Kidney glomerular epithelial cell (primary cell): ENCODE data around the gene TOMM5.
A peak's percentile ranks its signal among the peaks of the same experiment; 100 is the strongest.

Source experiments
- DNase-seq: peaks from one replicate; lab custom pipeline; 2025; lab: John Stamatoyannopoulos, UW

The TOMM5 gene

DNA sequence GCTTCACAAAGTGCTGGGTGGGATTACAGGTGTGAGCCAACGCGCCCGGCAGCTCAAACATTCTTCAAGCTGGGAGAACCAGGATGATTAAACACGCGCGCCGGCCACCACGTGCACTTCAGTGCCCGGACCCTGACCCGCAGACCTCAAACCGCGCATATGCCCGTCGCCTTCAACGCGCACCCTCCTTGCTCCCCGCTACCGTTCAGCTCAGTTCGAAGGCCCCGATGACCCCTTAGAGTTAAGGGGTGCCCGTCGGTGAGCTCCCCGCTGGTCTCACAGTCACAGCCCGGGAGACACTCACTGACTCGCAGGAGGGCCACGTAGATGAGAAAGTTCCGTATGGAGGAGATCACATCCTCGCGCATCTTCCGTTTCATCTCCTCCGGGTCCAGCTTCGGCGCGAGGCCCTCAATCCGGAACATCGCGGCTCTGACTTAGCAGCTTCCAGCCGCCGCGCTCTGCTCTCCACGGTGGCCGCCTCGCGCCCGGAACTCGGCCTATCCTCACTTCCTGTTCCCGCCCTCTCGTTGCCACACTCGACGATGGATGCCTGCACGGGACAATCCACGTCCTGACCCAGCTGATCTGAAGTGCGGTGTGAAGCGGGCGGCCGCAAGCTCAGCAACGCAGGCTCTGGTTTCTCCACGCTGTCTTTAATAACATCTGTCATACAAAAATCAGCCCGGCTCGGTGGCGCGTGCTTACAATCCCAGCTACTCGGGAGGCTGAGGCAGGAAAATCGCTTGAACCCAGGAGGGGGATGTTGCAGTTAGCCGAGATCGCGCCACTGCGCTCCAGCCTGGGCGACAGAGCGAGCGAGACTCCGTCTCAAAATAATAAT is at the start of gene TOMM5:
TSS of gene TOMM5 (minus strand) at position 490 of the 844 bp plus-strand sequence. CDS start at position 425, 65 bp downstream.
- peak; percentile 86 for DNase-seq

DNA sequence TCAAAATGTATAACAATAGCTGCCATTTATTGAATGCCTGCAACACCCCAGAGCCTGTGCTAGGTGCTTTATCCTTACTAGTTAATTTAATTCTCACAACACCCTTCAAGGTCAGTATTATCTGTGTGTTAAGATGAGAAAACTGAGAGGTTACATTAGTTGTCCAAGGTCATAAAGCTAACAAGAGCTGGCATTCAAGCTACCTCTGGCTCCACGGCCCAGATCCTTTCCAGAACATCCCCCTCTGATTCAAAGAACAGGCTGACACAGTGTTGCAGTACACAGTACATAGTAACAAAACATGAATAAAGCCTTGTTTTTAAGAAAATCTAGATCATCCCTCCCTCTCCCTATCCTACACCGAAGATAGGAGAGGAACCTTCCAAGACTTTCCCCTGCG is 48.9 kb upstream of the TOMM5 start:
- DNase-seq = no peak

DNA sequence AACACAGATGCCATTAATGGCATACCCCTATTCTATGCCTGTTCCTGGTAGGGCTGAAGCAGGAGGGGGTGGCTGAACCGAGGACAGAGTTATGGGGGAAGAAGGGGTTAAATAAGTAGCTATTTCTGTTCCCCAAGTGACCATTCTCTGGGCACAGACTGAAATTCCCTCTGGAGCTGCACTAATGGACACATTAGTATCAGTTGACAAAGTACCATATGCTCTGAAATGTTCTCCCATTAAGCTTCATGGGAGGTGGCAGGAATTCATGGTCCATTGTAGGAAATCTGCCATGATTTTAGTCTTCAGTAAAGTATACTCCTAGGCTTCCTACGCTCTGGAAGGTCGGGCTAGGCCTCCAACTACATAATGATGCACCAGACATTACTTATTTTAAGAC is 47.8 kb upstream of the TOMM5 start:
- DNase-seq = no peak

DNA sequence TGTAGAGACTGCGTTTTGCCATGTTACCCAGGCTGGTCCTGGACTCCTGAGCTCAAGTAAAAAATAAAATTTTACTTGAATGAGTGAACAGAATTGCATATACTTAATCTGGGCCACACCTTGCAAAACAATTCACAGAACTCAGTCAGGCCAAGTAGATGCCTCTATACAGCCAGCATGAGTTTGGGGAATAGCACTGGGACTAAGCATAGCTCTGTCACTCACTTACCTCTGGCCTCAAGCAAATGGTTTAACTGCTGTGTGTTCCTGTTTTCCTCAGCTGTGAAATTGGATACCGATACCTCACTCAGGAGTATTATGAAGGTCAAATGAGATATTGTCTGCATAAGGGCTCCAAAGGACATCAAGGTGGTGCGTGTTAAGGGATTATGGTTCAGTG is 47.4 kb upstream of the TOMM5 start:
- no peak for DNase-seq

DNA sequence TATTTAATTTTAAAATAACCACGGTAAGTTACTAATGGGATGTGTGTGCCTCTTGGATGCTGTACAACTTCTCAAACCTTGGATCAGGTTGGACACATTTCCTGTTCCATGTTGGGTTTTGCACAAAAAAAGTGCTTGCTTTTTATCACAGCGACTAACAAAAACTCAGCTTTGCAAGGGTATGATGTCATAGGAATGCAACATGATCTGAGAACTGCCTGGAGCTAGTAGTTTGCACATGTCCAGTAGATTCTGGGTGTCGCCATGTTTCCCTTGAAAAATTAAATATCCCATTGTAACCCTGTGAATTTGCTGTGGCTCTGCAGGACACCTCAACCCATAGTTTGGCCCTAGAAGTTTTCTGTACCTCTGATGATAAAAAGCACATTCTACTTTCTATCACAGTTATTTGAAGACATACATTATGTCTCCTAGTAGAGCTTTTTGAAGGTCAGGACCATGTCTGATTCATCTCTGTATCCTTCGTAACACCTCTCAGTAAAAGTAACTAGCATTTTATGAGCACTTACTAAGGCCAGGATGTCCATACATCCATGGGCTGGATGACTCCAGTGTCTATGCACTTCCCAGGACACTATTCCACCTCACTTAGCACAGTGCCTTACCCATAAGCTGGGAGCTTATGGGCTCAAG is 46.8 kb upstream of the TOMM5 start:
- no peak for DNase-seq

DNA sequence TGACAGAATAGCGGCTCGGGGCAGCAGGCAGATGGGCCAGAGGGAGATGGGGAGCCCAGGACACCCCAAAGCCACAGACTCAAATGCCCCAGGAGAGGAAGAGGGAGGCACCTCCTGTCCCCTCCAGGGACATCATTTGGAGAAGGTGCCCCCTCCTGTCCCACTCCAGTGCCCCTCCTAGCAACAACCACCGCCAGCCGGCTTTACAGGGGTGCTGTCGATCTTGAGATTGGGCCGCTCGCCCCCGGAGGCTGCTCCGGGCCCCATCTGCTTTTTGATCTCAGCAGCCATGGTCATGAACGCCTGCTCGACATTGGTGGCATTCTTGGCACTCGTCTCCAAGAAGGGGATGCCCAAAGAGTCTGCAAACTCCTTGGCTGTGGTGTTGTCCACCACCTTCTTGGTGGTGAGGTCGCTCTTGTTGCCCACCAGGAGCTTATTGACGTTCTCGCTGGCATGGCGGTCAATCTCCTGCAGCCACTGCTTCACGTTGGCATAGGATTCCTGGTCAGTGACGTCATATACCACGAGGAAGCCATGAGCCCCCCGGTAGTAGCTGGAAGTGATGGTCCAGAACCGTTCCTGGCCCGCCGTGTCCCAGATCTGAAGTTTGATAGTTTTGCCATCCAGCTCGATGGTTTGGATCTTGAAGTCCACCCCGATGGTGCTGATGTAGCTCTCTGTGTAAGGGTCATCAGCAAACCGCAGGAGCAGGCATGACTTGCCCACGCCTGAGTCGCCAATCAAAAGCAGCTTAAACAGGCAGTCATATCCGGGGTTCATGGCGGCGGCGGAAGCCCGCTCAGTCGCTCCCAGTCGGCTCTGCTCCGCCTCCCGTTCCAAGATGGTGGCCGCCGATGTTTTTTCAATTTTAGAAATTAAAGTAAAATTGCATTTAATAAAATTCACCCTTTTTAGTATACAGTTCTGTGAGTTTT is 44.4 kb upstream of the TOMM5 start:
- no peak for DNase-seq

DNA sequence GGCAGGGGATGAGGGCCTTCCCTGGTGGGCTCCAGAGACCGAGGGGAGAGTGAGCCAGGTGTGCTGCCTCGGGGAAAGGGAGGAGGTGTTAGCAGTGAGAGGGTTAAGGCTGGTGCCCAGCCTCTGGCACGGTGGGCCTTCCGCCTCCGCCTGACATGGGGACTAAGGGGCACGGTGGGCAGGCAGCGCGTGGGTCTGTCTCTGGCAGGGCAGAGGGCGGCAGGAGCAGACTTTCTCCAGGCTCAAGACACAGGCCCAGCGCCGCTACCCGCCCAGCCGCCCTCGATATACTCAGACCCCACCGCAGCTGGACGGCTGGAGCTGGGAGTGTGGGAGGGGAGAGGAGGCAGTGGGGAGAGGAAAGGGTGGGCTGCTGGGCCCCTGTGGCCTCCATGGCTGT is 43.4 kb upstream of the TOMM5 start:
- DNase-seq = no peak

DNA sequence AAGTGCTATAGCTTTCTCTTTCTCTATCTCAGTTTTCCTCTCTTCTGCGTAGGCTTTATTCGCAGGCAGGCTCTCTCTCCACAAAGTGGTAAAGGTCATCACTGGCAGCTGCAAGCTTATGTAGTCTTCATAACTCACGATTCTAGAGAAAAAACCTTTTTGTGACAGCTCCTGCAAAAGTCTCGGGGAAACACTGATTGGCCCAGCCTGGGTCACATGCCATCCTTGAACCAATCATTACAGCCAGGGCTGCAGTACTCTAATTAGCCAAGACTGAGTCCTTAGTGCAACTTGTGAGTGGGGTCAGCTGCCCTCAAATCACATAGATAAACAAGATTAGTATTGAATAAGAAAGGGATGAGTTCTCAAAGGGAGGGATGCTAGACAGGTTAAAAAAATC is 40.1 kb upstream of the TOMM5 start:
- DNase-seq = no peak

DNA sequence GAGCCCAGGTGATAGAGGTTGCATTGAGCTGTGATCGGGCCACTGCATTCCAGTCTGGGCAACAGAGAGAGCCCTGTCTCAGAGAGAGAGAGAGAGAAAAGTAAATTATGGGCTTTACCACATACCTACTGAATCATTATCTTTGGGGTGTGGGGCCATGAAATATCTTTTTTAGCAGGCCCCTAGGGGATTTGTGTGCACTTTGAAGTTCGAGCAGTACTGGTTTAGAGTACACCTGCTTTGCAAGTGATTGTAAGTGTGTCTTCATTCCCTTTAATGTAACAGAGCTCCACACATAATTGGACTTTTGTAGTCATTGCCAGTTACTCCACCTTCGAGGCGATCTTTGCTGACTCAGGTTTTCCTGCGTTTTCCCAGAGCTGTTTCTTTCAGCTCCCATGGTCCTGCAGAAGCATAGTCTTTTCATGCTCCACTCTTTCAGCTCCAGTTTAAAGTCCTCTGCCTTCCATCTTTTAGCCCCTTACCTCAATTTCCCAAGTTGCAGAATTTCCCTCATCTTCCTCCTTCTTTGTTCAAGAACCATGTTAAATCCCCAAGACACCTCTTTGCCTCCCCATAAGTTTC is 34.4 kb upstream of the TOMM5 start:
- no peak for DNase-seq

DNA sequence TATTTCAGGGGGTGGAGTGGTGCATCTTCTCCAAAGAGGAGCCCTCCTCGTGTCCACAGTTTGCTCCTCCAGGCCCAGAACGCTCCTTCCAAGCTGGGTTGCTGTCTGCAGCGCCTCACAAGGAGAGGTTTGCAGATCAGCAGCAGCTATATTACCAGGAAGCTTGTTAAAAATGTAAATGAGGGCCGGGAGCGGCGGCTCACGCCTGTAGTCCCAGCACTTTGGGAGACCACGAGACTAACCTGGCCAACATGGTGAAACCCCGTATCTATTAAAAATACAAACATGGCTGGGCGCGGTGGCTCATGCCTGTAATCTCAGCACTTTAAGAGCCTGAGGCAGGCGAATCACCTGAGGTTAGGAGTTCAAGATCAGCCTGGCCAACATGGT is 33.4 kb upstream of the TOMM5 start:
- DNase-seq = no peak

DNA sequence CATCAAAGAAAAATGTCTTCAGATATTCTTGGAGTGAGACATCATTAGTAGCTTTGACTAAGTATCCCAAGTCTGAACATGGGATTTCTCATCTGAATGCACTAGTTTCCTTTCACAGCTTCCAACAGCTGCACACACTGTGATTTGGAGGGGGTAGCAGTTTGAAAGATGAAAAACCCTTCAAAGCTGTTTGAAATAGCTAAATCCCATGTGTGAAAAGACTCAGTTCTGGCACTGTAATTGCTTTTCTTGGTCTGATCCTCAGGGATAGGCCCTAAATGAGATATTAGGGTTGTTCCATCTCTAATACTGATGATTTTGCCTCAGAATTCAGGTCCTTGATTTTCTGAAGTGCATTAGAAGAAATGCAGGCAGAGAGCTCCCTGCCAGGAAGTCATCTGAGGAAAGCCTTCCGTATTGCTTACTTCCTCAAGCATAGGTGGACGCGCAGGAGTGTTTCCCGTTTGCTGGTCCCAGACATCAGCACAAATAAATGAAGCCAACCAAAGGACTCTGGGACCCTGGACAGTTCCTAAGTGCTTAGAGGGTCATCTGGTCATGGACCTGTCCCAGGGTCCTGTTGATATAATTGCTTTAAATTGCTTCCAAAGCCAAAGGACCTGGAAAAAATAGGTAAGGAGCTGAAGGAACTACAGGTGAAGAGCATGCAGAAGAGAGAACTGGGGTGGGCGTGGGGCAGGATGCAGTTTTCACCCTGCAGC is 32.8 kb upstream of the TOMM5 start:
- DNase-seq = no peak

DNA sequence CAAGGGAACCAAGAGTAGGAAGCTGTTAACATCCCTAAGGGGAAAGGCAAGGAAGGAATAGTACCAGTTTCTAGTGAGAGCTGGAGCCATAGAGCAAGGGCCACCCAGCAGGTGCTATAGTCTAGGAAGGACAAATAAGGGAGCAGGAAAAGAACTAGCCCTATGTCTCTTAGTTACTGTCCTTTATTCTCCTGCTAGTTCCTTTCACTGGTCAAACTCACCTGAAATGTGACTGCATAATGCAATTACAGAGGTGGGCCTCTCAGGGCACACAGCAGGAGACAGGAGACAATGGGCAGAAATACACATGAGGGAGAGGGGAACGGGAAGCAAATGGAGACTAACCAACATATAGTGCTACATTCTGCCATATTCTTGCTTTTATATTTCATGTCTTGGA is 31.7 kb upstream of the TOMM5 start:
- no peak for DNase-seq

DNA sequence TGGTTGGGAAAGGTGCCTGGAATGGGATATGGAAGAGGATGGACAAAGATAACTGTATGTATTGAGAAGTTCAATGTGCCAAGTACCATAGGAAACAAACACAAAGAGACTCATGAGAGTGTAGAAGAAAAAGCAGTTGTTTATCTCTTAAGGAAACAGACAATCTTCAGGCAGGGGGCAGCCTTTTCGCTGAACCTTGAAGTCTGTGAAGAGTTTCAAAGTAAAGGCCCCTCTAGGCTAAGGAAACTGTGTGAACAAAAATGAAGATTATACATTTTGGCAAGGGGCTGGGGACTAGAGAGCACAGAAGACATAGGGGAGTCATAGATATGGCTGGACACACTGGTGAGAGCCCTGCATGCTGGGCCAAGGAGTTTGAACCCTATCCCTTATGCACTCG is 30.9 kb upstream of the TOMM5 start:
- no peak for DNase-seq

DNA sequence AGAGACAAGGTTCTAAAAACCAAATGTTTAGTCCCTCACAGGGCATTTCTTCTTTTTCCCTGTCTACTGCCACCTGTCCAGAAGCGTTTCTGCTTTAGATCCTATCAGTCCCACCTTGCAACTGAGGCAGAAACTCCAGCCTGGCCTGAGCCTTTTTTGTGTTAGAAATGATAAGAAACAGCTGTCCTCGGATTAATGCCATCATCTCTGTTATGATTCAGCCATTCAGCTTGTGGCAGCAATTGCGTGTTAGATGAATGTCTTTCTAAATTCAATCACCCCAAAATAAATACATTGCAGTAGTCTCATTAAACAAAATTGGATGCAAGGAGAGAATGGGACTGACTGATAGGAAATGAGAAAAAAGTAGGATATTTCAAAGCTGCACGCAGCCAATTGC is 30.1 kb upstream of the TOMM5 start:
- DNase-seq = no peak

DNA sequence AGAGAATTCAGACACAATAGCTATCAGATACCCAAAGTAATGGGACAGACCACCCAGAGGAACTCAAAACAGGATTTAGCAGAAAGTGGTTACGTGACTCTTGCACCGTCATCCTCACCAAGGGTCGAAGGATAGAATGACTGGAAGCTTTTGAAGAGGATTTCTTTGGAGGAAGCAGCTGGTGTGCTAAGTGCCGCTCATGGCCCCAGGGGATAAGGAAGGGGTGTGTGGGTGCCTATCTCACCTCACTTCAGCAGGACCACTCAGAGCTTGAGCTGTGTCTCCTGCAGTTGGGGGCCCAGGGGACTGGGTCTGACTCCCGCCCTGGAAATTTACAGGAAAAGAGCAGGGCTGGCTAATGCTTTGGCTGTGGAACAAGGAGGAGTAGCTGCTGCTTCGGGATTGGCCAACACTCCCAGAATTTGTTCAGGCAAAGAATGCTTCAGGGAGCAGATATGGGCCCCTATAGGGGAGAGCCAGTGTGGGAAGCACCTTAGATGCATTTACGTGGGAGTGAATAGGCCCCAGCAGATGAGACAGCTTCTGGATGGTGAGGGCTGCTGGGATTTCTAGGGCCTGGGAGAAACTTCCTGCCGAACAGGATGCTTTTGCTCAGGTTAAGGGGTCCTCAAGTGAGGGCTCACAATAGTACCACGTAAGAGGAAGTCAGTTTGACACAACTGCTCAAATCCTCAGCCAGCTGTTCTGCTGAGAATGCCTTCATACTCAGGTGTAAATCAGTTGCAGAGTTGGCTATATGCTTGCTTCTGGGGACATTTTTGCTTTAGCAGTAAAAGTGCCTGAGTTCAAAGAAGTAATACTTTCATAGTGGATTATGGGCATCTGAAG is 29.1 kb upstream of the TOMM5 start:
- DNase-seq = no peak

DNA sequence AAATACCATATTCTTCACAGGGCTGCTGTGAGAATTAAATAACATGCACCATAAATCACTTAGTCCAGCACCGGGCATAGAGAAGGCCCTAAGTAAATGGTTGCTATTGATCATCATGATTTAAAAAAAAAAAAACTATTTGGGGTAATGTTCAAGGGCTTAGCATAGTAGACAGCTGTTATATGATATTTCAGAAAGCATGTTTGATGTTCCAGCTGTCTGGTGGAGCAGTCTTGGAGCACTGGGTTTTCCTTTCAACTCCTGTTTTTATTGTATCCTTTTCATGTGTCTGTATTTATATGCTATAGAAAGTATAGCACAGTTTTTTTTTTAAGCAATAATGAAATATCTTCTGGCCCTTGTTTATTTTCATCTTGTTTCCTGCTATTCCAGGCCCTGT is 28.0 kb upstream of the TOMM5 start:
- no peak for DNase-seq

DNA sequence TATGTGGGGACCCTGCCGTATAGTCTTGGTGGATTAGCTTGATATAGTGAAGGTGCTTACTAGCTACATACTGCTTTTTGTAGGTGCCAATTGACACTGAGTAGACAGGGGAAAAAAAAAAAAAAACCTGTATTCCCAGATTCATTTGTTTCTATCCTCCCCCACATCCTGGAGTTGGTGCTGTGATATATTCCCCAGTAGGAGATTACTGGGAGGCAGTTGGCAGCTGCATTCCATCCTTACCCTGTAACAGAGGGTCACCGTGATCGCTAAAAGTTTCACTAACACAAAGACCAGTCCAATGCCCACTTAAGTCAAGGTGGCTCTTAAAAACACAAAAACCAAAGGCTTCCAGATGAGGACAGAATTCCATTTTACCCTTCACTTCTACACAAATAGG is 27.4 kb upstream of the TOMM5 start:
- DNase-seq = no peak

DNA sequence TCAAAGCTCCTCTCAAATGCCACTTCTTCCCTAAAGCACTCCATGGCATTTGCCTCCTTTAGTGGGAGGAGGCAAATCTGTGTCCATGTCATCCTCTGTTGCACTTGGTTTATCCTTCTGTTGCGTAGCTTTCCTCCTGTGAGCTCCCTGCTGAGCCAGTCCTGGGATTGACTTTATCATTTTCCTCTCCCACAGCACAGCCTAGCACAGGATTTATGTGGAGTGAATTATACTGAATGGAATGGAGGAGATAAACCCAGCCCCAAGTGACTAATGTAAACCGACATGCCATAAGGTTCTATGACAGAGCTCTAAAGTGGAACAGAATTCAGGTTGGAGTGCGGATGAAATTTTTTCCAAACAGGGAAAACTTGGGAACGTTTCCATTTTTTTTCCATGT is 26.4 kb upstream of the TOMM5 start:
- no peak for DNase-seq

DNA sequence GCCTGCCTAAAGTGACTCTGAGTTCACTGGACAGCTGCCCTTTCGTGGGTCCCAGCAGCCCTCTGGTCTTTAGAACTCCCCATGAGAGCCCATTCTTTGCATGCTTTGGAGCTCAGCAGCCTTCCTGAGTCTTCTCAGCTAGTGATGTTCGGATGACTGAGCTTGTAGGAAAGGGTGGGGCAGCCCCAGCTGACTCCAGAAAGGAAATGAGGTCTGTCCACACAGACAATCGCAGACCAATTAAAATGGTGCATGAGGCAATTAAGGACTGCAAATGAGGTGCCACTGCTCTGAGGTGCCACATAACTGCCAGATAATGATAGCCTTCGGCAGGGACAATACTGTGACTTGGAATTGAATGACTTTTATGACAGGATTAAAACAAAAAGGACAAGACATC is 25.4 kb upstream of the TOMM5 start:
- no peak for DNase-seq

DNA sequence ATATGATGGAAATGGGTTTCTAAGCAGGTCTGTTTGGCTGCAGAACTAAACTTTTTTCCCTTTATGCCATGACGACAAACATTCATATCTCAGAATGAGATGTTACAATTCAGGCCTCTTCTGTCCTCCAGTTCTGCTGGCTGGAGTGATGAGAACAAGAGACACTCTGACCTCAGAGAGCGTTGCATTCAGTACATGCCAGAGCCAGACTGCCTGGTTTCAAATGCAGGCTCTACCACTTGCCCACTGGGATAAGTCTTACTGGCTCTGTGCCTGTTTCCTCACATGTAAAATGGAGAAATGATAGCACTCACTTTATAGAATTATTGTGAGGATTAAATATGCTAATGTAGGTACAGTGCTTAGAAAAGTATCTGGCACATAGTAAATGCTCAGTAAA is 24.8 kb upstream of the TOMM5 start:
- DNase-seq = no peak

DNA sequence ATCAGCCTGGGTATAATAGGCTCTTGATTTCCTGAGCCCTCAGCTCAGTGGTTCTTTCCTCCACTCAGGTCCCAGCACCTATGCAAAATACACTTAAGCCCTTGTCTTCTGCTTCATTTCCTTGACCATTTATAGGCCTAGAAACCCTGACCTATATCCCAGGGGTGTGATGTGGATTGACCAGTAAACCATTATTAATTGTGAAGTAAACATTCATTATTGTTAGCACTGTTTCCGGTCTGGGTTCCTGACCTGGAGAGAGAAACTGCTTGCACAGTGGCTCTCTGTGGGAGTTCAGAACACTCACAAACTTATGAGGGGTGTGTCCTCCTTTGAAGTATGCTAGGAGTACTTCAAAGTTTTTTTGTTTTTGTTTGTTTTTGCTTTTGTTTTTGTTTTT is 19.6 kb upstream of the TOMM5 start:
- no peak for DNase-seq
